ENCODE results near the gene C2CD3.
"Not testable (repeated sequence)": the region's sequence is repeated elsewhere in the genome, so short reads cannot be mapped to it uniquely, and the experiment has no call there.

Gene C2CD3

DNA sequence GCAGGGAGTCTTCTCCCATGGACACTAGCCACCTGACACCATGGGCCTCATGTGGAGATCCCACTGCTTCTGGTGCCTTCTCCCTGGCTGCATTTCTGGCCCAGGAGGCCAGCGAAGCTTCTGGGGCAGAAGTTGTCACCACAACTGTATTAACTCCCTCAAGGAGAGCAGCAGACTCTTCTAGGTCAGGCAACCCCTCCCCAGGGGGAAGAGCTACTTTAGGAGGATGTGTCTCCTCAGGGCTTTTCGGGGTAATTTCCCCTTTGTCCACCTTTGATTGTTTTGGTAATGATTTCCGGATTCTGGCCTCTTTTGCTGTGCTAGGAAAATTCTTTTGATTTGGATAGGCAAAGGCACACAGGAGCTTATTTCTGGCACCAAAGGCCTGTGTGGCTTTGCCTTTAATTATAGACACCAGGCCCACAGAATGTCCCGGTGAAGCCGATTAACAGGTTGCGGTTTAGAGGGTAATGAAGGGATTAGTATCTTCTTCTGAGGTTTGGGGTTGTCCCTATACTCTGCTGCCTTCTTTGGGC, 179.3 kb downstream of the C2CD3 start:
- in situ Hi-C loops (cut with HindIII; ENCODE audit: low pct_ligation_motif_present, low sequenced_read_pairs), result no loop called here
- Histone ChIP-seq H3K4me3 (ENCODE audit: low read depth, low read length) (no peak overlapping the region), H3K27ac (no peak overlapping the region), H3K36me3 (replicated peaks) (no peaks in the 10 kb centered on the region), H3K27me3 (replicated peaks) (no peaks in the 10 kb centered on the region)
- no peak for DNase-seq
- TF ChIP-seq, protein P1, sequence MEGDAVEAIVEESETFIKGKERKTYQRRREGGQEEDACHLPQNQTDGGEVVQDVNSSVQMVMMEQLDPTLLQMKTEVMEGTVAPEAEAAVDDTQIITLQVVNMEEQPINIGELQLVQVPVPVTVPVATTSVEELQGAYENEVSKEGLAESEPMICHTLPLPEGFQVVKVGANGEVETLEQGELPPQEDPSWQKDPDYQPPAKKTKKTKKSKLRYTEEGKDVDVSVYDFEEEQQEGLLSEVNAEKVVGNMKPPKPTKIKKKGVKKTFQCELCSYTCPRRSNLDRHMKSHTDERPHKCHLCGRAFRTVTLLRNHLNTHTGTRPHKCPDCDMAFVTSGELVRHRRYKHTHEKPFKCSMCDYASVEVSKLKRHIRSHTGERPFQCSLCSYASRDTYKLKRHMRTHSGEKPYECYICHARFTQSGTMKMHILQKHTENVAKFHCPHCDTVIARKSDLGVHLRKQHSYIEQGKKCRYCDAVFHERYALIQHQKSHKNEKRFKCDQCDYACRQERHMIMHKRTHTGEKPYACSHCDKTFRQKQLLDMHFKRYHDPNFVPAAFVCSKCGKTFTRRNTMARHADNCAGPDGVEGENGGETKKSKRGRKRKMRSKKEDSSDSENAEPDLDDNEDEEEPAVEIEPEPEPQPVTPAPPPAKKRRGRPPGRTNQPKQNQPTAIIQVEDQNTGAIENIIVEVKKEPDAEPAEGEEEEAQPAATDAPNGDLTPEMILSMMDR (IDR thresholded peaks at IDR 0.05; ENCODE audit: low read depth, low read length, missing control alignments), result no peak

DNA sequence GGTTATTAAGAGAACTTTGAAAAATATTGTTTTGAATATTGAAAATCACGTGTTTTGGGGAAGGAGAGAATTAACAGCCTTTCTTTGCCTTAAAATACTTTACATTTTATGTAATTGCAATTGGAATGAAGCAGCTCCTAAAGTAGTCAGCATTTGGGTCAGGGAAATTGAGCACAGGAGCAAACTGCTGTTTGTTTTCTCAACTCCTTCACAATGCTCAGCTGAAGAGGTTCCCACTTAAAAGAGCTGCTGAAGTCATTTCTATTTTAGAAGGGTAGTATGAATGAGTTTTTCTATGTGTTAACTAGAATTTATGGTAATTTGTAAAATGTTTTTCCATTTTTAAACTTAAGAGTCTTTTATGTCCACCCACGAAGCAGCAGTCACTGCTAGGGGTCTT, 180.1 kb downstream of the C2CD3 start:
- no peaks in the 10 kb centered on the region for H3K27me3 ChIP-seq (replicated peaks)
- H3K36me3 ChIP-seq (replicated peaks), result no peaks in the 10 kb centered on the region
- no peak for DNase-seq
- H3K27ac ChIP-seq, result no peak overlapping the region
- TF ChIP-seq, protein P1 (IDR thresholded peaks at IDR 0.05; ENCODE audit: low read depth, low read length, missing control alignments), result no peak
- in situ Hi-C loops (cut with HindIII; ENCODE audit: low pct_ligation_motif_present, low sequenced_read_pairs), result no loop called here
- H3K4me3 ChIP-seq (ENCODE audit: low read depth, low read length), result no peak overlapping the region

DNA sequence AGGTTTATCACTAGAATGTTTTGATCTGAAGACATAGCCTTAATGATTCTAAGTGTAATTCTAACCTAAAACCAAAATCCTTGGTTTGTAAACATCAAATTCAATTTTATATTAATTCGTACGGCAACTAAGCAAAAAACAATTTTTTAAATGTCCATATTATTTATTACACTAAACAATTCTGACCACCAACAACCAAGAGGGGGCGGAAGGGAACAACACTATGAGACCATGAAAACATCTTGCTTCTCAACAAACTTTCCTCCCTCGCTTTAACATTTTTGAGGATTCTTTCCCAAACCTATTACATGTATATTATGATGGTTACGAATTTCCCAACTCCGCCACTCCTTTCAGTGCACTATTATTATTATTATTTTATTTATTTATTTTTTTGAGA, 181.6 kb downstream of the C2CD3 start:
- Histone ChIP-seq H3K27me3 (replicated peaks) (no peaks in the 10 kb centered on the region), H3K4me3 (ENCODE audit: low read depth, low read length) (no peak overlapping the region), H3K36me3 (replicated peaks) (no peaks in the 10 kb centered on the region), H3K27ac (no peak overlapping the region)
- DNase-seq, result no peak
- TF ChIP-seq, protein P1 (IDR thresholded peaks at IDR 0.05; ENCODE audit: low read depth, low read length, missing control alignments), result peak; percentile 20
- in situ Hi-C loops (cut with HindIII; ENCODE audit: low pct_ligation_motif_present, low sequenced_read_pairs), result no loop called here

DNA sequence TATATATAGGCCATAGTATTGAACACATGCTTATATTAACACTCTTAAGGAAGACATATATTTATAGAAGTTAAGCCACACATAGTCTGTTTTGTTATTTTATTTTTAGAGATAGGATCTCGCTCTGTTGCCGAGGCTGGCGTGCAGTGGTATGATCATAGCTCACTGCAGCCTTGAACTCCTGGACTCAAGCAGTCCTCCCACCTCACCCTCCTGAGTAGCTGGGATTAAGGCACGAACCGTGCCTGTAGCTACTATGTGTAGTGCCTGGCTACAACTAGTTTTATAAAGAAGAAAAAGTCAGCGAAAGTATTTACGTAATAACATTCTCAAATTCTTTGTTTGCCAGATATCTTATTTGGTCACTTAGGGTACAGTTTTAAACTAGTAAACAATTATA, 182.6 kb downstream of the C2CD3 start:
- DNase-seq, result no peak
- TF ChIP-seq, protein P1 (IDR thresholded peaks at IDR 0.05; ENCODE audit: low read depth, low read length, missing control alignments), result no peak
- Histone ChIP-seq H3K27ac (no peak overlapping the region), H3K36me3 (replicated peaks) (no peaks in the 10 kb centered on the region), H3K27me3 (replicated peaks) (no peaks in the 10 kb centered on the region), H3K4me3 (ENCODE audit: low read depth, low read length) (no peak overlapping the region)
- in situ Hi-C loops (cut with HindIII; ENCODE audit: low pct_ligation_motif_present, low sequenced_read_pairs), result no loop called here

DNA sequence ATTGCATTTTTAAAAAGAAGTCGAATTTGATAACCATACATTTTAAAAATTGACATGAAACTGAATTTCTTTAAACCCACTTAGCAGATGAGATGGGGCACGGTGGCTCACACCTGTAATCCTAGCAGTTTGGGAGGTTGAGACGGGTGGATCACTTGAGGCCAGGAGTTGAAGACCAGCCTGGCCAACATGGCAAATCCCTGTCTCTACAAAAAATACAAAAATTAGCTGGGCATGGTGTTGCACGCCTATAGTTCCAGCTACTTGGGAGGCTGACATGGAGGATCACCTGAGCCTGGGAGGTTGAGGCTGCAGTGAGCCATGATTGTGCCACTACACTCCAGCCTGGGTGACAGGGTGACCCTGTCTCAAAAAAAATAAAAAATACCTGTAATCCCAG, 185.1 kb downstream of the C2CD3 start:
- in situ Hi-C loops (cut with HindIII; ENCODE audit: low pct_ligation_motif_present, low sequenced_read_pairs); DNase-seq; H3K36me3 ChIP-seq (replicated peaks); H3K4me3 ChIP-seq (ENCODE audit: low read depth, low read length); H3K27ac ChIP-seq; H3K27me3 ChIP-seq (replicated peaks): not testable (repeated sequence)

DNA sequence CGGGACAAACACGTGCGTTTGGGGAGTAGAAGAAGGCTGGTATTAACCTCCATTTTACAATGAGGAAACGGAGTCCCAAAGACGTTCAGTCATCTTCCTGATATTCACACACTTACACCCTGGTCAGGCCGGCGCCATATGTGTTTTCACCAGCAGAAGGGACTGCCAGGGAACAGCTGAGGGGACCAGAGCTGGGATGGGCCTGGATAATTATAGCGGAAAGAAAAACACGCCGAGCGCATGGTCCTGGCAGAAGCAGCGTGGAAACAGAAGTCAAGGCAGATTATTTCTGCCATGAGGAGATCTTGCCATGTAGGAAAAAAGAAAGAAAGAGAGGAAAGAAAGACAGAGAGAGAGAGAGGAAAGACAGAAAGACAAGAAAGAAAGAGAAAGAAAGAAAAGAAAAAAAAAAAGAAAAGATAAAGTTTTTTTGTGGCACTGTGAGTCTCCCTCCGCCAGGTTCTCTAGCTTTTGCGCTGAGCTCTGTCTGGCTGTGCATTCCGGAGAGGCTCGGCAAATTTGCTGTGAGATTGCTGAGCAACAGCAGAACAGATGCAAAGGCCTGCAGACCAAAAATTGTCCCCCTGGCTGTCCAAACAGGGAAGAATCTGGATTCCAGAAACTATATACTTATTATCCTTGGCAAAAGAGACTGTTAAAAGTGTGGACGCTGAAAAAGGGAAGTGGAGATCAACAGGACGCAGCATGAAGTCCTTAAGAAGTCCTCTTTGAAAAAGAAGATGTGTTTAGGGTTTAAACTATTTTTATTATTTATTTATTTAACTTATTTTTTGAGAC, 186.9 kb downstream of the C2CD3 start:
- no peaks in the 10 kb centered on the region for H3K36me3 ChIP-seq (replicated peaks)
- TF ChIP-seq, protein P1 (IDR thresholded peaks at IDR 0.05; ENCODE audit: low read depth, low read length, missing control alignments), result no peak
- DNase-seq, result no peak
- in situ Hi-C loops (cut with HindIII; ENCODE audit: low pct_ligation_motif_present, low sequenced_read_pairs), result no loop called here
- H3K4me3 ChIP-seq (ENCODE audit: low read depth, low read length), result peak overlapping the region; percentile 77
- no peaks in the 10 kb centered on the region for H3K27me3 ChIP-seq (replicated peaks)
- no peak overlapping the region for H3K27ac ChIP-seq
